Measurements from ENCODE around the gene SH3RF1. TPM values are rescaled to one million over a fixed set of nuclear protein-coding genes. Genes with fewer than 3 reads are reported as not detected.

The SH3RF1 gene
- total RNA-seq, 2 experiments from 2014 or later, result 0.22 to 0.55 TPM

DNA sequence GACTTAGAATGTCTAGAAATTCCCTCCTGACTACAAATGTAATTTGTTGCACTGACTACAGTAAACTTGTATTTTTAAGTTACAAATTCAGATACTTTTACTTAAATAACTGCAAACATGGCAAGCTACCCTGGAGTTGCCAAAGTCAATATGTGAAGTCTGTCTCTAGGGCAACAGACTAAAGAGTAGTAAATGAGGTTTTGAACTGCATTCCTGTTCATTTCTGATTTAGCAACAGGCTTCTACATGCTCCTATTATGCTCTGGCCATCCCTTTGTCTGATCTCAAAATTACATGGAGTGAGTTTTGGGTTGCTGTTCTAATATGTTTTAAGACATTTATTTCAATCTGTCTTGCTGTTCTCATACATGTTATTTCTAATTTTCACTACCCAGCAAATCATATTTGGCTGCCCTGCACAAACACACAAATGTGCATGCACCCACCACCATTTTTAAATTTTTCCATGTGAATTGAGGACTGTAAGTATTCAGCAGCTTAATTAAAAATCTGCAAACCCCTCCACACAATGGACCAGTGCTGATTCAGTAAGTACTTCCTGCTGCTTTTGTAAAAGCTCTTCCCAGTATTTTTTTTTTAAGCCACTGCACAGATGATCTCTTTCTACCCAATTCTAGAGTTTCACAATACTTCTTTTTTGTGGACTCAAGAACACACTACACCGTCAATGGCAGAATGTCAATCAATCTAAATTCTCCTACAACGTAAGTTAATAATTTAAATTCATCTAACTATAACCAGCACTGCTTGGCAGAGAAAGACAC is 26.7 kb downstream of the SH3RF1 start:
- no peak overlapping the region for H3K27ac Mint-ChIP-seq
- DNase-seq, result no peak
- no peak overlapping the region for H3K4me3 Mint-ChIP-seq
- no peaks in the 10 kb centered on the region for H3K36me3 Mint-ChIP-seq (ENCODE audit: low read depth)
- no peaks in the 10 kb centered on the region for H3K4me1 Mint-ChIP-seq (ENCODE audit: low read depth)
- CTCF ChIA-PET, result interaction anchor here (0.6 kb wide), 1 partner anchor 199 kb away, joined by 3 read pairs; no protein-coding TSS in a partner anchor
- H3K27me3 Mint-ChIP-seq (ENCODE audit: low read depth), result peaks cover 14% of the 10 kb centered on the region
- intact Hi-C loops (cut with micrococcal nuclease), result no loop called here
- H3K9me3 Mint-ChIP-seq, result no peaks in the 10 kb centered on the region

DNA sequence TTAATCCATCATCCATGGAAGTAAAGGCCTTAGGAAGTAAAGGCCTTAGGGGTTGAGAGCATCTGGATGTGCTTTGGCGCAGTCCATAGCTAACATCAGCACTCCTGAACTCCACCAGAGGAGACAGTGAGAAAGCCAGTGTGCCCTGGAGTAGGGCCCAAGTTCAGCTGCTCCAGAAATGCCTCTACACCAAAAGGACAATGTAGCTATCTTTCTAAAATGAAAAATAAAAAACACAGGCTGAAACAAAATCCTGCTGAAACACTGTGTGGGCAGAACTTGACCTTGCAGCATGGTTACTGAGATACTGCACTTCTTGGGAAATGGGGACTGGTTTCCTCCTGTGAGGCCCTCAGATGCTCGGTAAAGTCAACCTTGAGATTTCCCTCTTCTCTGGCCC is 29.3 kb downstream of the SH3RF1 start:
- Mint-ChIP-seq H3K9me3 (no peaks in the 10 kb centered on the region), H3K27me3 (ENCODE audit: low read depth) (peaks cover 14% of the 10 kb centered on the region), H3K4me3 (no peak overlapping the region)

DNA sequence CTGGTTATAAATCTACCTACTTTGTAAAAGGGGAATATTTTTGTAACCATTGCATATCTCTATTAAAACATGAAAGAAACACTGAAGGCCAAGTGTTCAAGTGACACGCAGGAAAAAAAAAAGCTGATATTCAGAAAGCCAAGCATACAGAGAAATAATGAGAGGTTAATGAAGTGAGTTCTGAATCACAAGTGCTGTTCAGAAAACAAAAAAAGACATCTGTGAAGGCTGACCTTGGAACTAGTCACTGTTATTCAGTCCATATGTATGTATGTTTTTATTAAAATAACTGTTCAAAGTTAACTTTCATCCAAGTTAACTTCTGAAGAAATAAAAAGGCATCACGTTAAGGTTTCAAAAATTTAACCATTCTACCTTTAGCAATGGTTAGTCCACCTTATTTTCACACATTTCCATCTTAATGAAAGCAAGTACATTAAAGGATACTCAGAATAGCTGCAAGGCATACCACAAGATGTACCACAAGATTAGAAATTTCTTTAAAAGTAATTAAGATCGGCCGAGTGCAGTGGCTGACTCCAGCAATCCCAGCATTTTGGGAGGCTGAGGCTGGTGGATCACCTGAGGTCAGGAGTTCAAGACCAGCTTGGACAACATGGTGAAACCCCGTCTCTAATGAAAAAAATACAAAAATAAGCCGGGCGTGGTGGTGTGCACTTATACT is 31.4 kb downstream of the SH3RF1 start:
- peaks cover 17% of the 10 kb centered on the region for H3K27me3 Mint-ChIP-seq (ENCODE audit: low read depth)
- no peaks in the 10 kb centered on the region for H3K4me1 Mint-ChIP-seq (ENCODE audit: low read depth)
- intact Hi-C loops (cut with micrococcal nuclease), result no loop called here
- H3K27ac Mint-ChIP-seq, result no peak overlapping the region
- no peaks in the 10 kb centered on the region for H3K9me3 Mint-ChIP-seq
- H3K36me3 Mint-ChIP-seq (ENCODE audit: low read depth), result no peaks in the 10 kb centered on the region
- no peak for DNase-seq
- CTCF ChIA-PET, result no interaction called here
- no peak overlapping the region for H3K4me3 Mint-ChIP-seq

More for the DNA sequence above, 29.3 kb downstream of the SH3RF1 start:
- intact Hi-C loops (cut with micrococcal nuclease), result no loop called here
- Mint-ChIP-seq H3K36me3 (ENCODE audit: low read depth) (no peaks in the 10 kb centered on the region), H3K4me1 (ENCODE audit: low read depth) (no peaks in the 10 kb centered on the region), H3K27ac (no peak overlapping the region)
- DNase-seq, result no peak
- CTCF ChIA-PET, result no interaction called here

DNA sequence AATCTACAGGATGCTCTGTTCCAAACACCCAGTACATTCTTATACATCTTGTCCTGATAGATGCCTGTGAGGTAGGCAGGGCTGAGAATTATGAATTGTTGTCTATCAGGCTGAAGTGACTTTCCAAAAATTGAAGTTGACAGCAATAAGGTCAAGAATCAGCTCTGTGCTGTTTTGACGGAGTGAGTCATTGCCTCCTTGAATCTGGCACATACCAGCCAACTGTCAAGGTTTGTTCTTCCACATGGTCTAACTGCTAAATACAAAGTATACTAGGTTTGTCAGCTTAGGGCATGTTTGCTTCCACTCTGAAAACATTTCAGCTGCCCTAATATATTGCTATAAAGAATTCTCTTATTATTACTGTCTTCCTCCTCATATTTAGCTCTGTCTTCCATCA is 32.3 kb downstream of the SH3RF1 start:
- no peak for DNase-seq
- Mint-ChIP-seq H3K4me1 (ENCODE audit: low read depth) (no peaks in the 10 kb centered on the region), H3K9me3 (no peaks in the 10 kb centered on the region), H3K36me3 (ENCODE audit: low read depth) (no peaks in the 10 kb centered on the region), H3K27ac (no peak overlapping the region), H3K27me3 (ENCODE audit: low read depth) (peaks cover 14% of the 10 kb centered on the region), H3K4me3 (no peak overlapping the region)
- CTCF ChIA-PET, result interaction anchor here (1.1 kb wide), 1 partner anchor 314 kb away, joined by 3 read pairs; no protein-coding TSS in a partner anchor
- intact Hi-C loops (cut with micrococcal nuclease), result no loop called here

DNA sequence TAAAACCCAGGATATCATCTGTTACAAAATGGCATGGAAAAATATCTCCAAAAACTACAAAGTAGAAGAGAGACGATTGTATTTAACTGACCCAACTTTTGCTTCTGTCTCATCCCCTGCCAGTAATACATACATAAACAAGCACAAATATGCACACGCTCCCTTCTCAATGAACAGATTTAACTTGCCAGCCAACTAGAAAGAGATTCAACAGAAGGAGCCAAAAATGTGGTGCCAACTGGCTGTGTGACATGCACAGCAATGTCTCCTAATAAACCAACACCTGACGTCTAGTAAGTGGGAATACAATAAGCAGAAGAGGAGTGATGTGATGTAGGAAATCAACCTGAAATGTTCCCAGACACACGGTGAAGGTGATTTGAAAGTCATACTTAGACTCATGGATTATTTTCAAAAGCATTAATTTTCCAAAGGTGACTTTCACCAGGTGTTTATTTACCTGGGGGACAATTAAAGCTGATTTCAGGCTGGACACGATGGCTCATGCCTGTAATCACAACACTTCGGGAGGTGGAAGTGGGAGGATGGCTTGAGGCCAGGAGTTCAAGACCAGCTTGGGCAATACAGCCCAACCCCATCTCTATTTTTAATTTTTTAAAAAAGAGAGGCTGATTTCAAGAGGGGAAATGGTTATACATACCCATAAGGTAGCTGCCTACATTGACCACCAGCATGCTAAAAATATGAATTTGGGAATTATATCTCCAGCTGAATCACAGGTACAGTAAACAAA is 33.7 kb downstream of the SH3RF1 start:
- no peak overlapping the region for H3K27ac Mint-ChIP-seq
- DNase-seq, result no peak
- CTCF ChIA-PET, result interaction anchor here (1.1 kb wide), 1 partner anchor 313 kb away, joined by 3 read pairs; no protein-coding TSS in a partner anchor
- intact Hi-C loops (cut with micrococcal nuclease), result no loop called here
- H3K4me3 Mint-ChIP-seq, result no peak overlapping the region
- no peaks in the 10 kb centered on the region for H3K36me3 Mint-ChIP-seq (ENCODE audit: low read depth)
- H3K4me1 Mint-ChIP-seq (ENCODE audit: low read depth), result no peaks in the 10 kb centered on the region
- no peaks in the 10 kb centered on the region for H3K9me3 Mint-ChIP-seq
- H3K27me3 Mint-ChIP-seq (ENCODE audit: low read depth), result peaks cover 13% of the 10 kb centered on the region

DNA sequence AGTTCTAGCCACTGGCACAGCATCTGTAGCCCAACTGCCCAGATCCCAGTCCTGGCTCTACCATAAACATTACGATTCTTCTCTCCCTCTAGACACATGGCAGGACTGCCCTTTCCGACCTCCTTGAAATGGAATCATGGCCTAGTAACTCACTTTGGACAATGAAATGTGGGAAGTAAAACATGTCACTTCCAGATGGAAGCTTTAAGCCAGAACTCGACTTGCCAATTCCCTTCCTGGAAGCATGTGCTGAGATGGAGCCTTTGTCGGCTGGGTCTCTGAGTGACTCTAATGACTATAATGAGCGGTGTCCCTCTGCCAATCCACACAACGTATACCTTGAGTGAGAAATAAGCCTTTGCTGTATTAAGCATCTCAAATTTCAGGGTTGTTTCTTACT is 34.7 kb downstream of the SH3RF1 start:
- no peak for DNase-seq
- Mint-ChIP-seq H3K27me3 (ENCODE audit: low read depth) (peaks cover 12% of the 10 kb centered on the region), H3K9me3 (no peaks in the 10 kb centered on the region), H3K4me3 (no peak overlapping the region), H3K27ac (no peak overlapping the region), H3K4me1 (ENCODE audit: low read depth) (no peaks in the 10 kb centered on the region), H3K36me3 (ENCODE audit: low read depth) (no peaks in the 10 kb centered on the region)
- CTCF ChIA-PET, result no interaction called here
- intact Hi-C loops (cut with micrococcal nuclease), result no loop called here

DNA sequence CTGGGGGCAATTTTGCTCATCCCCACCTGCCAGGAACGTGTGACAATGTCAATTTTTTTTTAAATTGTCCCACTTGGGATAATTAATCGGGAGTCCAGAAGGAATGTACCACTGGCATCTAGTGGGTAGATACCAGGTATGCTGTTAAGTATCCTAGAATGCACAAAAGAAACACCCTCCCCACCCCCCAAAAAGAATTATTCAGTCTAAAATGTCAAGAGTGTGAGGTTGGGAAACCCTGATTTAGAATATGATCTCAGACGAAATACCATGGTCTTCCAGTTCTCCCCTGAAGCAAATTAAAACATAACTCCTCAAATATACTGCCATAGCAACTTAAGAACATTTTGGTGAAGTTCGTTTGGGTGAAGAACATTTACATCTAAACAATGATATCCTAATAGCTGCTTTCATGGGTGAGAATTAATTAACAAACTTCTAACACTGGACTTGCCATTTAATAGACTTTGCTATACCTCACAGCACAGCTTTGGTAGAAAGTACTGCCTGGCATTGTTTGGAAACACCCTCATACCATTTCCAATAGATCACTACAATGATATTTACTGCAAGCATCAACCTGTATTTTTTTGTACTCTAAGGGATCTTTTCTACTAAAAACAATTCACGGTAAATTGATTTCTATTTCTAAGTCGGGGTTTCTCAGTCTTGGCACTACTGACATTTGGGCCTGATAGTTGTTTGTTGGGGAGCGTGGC is 36.5 kb downstream of the SH3RF1 start:
- Mint-ChIP-seq H3K36me3 (ENCODE audit: low read depth) (no peaks in the 10 kb centered on the region), H3K9me3 (no peaks in the 10 kb centered on the region), H3K27ac (no peak overlapping the region), H3K4me1 (ENCODE audit: low read depth) (no peaks in the 10 kb centered on the region), H3K27me3 (ENCODE audit: low read depth) (peaks cover 10% of the 10 kb centered on the region), H3K4me3 (no peak overlapping the region)
- no peak for DNase-seq
- intact Hi-C loops (cut with micrococcal nuclease), result no loop called here
- CTCF ChIA-PET, result interaction anchor here (0.9 kb wide), 1 partner anchor 32 kb away, joined by 3 read pairs; no protein-coding TSS in a partner anchor

DNA sequence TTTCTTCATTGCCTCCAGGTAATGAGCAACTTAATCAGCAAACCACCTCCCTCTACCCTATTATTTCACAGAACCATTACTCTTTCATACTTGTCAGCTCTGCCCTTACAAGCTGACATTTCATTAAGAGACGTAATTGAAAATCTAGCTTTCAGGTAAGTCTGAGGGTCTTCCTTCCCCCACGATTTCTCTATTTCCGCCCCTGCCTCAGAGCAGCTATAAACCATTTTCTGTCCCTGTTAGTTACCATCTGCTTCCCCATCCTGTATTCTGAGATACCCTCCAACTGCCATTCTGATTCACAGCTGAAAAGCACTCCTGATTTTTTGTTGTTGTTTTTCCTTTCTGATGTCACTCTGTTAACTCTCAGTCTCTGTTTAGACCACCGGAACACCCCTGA is 37.1 kb downstream of the SH3RF1 start:
- CTCF ChIA-PET, result interaction anchor here (0.9 kb wide), 1 partner anchor 31 kb away, joined by 3 read pairs; no protein-coding TSS in a partner anchor
- H3K27ac Mint-ChIP-seq, result no peak overlapping the region
- H3K4me3 Mint-ChIP-seq, result no peak overlapping the region
- H3K36me3 Mint-ChIP-seq (ENCODE audit: low read depth), result no peaks in the 10 kb centered on the region
- H3K27me3 Mint-ChIP-seq (ENCODE audit: low read depth), result peaks cover 10% of the 10 kb centered on the region
- H3K4me1 Mint-ChIP-seq (ENCODE audit: low read depth), result no peaks in the 10 kb centered on the region
- intact Hi-C loops (cut with micrococcal nuclease), result no loop called here
- no peaks in the 10 kb centered on the region for H3K9me3 Mint-ChIP-seq
- DNase-seq, result no peak

DNA sequence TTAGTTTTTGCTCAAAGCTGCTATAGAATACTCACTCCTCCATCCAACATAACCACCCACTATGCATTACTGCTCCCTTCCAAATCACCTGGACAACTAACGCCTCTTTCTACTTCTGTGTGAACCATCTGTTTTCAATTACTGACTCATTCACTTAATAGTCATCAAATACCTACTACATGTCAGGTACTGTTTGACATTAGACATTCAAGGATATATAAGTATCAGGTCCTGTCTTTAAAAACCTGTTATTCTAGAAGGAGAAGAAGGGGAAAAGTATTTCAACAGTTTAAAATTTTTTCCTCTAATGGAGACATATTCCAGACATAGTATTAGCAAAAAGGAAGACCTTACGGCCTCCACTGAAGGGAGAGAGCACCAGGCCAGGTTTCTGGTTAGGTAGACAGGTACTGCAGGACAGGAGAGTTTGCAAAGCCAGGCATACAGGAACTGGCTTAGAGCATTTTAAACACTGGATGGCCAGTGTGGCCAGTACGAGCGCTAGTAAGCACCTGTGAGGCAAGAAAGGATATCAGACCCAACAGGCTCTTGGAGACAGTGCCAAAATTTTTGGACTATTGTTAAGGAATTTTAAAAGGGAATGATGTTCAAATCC is 39.0 kb downstream of the SH3RF1 start:
- CTCF ChIA-PET, result no interaction called here
- H3K4me1 Mint-ChIP-seq (ENCODE audit: low read depth), result no peaks in the 10 kb centered on the region
- H3K36me3 Mint-ChIP-seq (ENCODE audit: low read depth), result no peaks in the 10 kb centered on the region
- H3K9me3 Mint-ChIP-seq, result no peaks in the 10 kb centered on the region
- DNase-seq, result no peak
- no peak overlapping the region for H3K27ac Mint-ChIP-seq
- H3K4me3 Mint-ChIP-seq, result no peak overlapping the region
- intact Hi-C loops (cut with micrococcal nuclease), result no loop called here
- H3K27me3 Mint-ChIP-seq (ENCODE audit: low read depth), result peaks cover 7% of the 10 kb centered on the region

DNA sequence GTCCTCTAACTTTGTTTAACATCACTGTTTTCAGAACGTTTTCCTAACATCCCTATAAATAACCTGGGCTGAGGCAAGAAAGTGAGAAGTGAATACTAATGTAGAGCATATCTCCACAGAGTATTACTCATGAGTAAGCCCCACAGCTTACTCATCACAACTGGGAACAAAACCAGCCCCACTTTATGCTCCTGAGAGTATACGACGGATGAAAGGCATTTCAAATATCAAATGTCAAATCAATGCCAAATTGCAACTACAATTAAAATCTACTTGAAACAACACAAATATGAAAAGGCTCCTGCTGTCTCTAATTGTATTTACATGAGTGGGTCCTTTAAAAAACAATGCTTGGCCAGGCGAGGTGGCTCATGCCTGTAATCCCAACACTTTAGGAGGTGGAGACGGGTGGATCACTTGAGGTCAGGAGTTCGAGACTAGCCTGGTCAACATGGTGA is 41.2 kb downstream of the SH3RF1 start:
- no peak for DNase-seq
- H3K4me1 Mint-ChIP-seq (ENCODE audit: low read depth), result peaks cover 2% of the 10 kb centered on the region
- intact Hi-C loops (cut with micrococcal nuclease), result no loop called here
- peaks cover 4% of the 10 kb centered on the region for H3K27me3 Mint-ChIP-seq (ENCODE audit: low read depth)
- H3K9me3 Mint-ChIP-seq, result no peaks in the 10 kb centered on the region
- H3K27ac Mint-ChIP-seq, result no peak overlapping the region
- H3K4me3 Mint-ChIP-seq, result no peak overlapping the region
- CTCF ChIA-PET, result interaction anchor here (0.6 kb wide), 1 partner anchor 1751 kb away, joined by 5 read pairs; no protein-coding TSS in a partner anchor
- H3K36me3 Mint-ChIP-seq (ENCODE audit: low read depth), result no peaks in the 10 kb centered on the region

DNA sequence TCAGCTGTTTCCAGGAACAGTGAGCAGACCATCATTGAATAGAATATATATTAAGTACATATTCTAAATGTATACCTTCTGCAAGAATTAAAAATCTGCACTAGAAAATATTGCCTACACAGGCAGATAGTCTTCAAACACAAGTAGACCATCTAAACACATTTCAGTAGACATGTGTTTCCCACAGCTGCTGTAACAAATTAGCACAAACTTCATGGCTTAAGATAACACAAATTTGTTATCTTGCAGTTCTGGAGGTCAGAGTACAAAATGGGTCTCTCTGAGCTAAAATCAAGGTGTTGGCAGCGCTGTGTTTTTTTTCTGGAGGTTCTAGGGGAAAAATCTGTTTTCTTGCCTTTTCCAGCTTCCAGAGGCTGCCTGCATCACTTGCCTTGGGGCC is 42.7 kb downstream of the SH3RF1 start:
- CTCF ChIA-PET, result no interaction called here
- no peak overlapping the region for H3K4me3 Mint-ChIP-seq
- no peak overlapping the region for H3K27ac Mint-ChIP-seq
- H3K27me3 Mint-ChIP-seq (ENCODE audit: low read depth), result no peaks in the 10 kb centered on the region
- no peaks in the 10 kb centered on the region for H3K36me3 Mint-ChIP-seq (ENCODE audit: low read depth)
- H3K4me1 Mint-ChIP-seq (ENCODE audit: low read depth), result peaks cover 2% of the 10 kb centered on the region
- DNase-seq, result no peak
- intact Hi-C loops (cut with micrococcal nuclease), result no loop called here
- H3K9me3 Mint-ChIP-seq, result no peaks in the 10 kb centered on the region
